GM13976 (cell line): ENCODE measurements around the gene TSPO.

Experiments used
- DNase-seq: peaks from one replicate; pipeline ENCODE4 v3.0.0; 2012; ENCODE audit warnings: low spot score
- in situ Hi-C: fragments of 300-500 bp; cut with MboI; formaldehyde crosslinking; loops from one replicate; pipeline ENCODE4 v1.12.0; 2022; ENCODE audit warnings: low sequenced_read_pairs, mixed read lengths, inconsistent platforms; ENCODE audit not compliant: unreplicated experiment
- TF ChIP-seq, protein P1 (sequence below): IDR thresholded peaks from 2 replicates; pipeline ENCODE4 v1.5.1; 2012; ENCODE audit warnings: borderline replicate concordance, mild to moderate bottlenecking; ENCODE audit not compliant: insufficient read depth; ENCODE audit errors: extremely low read depth, missing control alignments, control extremely low read depth

The TSPO gene

DNA sequence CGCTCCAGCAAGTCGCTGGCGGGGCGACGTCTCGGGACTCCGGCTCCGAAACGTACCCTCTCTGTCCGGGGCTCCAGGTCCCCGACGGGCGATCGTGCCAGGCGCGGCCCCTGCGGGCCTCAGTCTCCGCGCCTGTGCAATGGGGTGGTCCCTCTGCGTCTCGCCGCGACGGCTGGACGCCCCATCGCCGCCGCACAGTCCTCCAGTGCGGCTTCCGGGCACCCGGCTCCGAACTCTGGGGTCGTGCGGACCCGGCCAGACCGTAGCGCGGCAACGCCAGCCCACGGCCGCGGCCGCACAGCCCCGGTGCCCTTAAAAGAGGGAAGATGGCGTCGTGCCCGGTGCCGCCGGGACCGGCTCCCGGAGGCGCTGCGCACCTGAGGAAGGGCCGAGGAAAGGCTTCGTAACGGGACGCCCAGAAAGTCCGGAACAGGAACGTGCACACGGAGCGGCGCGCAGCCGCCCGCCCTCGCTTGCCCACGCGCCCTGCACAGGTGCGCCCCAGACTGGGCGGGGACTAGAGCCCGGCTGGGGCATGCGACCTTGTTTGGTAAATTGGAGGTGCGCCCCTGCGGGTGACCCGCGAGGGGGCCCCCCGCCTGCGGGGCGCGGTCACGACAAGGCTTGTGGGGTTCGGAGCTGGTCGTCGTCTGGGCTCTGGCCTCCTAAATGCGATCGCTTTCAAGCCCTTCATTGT, 40.3 kb upstream of the TSPO start:
- peak; percentile 60 for DNase-seq
- TF ChIP-seq, protein P1, sequence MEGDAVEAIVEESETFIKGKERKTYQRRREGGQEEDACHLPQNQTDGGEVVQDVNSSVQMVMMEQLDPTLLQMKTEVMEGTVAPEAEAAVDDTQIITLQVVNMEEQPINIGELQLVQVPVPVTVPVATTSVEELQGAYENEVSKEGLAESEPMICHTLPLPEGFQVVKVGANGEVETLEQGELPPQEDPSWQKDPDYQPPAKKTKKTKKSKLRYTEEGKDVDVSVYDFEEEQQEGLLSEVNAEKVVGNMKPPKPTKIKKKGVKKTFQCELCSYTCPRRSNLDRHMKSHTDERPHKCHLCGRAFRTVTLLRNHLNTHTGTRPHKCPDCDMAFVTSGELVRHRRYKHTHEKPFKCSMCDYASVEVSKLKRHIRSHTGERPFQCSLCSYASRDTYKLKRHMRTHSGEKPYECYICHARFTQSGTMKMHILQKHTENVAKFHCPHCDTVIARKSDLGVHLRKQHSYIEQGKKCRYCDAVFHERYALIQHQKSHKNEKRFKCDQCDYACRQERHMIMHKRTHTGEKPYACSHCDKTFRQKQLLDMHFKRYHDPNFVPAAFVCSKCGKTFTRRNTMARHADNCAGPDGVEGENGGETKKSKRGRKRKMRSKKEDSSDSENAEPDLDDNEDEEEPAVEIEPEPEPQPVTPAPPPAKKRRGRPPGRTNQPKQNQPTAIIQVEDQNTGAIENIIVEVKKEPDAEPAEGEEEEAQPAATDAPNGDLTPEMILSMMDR, result no peak
- in situ Hi-C loops, result no loop called here

DNA sequence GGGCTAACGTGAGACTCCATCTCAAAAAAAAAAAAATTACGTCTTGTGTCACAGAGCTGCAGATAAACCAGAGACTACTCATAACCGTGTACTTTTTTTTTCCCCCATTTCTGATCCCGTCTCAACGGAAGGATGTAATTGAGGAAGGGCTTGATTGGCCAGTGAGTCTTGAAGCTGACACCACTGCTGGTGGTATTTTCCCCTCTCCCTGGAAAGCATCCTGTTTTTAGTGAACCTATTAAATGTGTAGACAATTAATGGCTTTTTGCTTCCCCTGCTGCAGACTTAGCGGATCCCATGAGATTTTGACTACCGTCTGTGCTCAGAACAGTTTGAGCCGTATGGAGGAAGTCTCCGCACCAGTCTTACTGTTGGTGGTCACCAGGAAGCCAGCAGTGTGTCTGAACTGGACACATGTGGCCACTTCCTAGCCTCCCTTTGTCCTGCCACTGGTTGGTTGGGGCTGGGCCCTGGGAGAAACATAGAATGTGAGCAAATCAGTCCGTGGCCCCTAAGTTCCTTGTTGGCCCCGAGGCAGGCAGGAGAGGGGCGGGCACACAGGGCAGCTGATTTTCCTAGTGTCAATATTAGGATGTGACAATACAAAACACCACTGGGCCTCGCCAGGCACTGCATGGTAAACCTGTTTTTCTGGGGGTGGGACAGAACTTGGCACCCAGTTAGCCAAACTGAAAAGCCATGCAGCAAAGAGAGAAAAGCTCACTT, 37.7 kb upstream of the TSPO start:
- in situ Hi-C loops, result no loop called here
- TF ChIP-seq, protein P1, result no peak
- DNase-seq, result no peak

DNA sequence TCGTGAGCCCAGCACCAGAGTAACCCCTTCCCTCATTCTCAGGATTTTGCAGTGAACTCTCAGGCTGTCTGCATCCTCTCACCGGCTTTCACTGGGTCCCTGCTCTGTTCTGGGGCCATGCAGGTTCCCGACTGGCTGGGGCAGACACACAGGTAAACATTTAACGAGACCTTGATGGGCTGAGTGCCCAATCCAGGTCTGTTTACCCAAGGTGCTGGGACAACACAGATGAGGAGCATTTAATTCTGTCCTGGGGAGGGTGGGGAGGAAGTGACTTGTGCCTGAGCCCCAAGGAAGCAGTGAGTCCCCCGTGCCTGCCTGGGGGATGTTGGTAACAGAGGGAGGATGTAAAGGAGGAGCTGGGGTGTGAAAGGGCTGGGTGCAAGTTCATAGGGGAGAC, 36.4 kb upstream of the TSPO start:
- no peak for DNase-seq
- TF ChIP-seq, protein P1, result no peak
- in situ Hi-C loops, result no loop called here

DNA sequence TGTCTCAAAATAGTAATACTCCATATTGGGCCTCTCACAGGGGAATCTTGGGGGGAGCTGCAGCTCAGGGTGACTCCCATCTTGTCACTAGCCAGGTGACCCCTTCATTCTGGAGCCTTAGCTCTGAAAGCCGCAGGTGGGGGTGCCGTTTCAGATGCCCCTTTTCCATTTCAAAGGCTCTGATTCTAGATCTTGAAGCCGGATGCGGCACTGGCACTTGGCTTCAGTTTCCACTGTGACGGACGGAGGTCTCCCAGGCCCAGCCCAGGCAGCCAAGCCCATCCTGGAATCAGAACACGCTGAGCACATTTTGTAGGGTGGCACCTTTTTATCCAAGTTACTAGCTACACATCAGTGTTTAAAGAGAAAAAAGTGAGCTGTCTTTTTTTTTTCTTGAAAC, 34.4 kb upstream of the TSPO start:
- TF ChIP-seq, protein P1, result no peak
- in situ Hi-C loops, result no loop called here
- DNase-seq, result no peak

DNA sequence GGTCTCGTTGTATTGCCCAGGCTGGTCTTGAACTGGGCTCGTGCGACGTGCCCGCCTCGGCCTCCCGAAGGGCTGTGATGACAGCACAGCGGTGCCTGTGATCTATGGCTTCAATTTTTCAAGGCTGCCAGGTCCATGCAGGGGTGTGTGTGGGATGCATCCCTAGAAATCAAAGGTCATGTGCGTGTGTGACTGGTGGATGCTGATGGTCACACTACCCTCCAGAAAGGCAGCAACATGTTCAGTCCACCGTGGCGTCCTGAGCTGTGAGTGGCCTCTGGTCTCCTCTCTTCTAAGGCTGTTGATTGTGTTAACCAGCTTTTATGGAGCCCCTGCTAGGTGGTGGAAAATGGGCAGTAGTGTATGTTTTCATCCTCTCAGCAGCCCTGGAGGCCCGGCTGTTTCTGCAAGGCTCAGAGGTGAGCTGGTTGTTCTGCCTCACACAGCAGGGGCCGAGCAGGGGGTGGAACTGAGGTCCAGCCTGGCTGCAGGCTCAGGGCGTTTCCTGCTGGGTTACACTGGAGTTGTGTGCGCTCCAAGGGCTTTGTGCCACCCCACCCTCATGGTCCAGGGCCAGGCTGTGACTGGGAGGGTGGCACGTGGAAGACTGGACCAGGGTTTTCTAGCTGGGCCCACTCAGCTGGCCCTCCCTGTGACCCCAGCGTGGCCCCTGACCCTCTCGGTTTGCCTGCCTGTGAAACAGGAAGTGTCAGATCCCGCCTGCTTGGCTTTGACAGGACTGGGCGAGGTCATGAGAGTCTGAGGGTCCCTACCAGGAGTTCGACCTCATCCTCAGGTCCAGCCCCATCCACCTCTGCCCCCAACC, 33.1 kb upstream of the TSPO start:
- in situ Hi-C loops, result no loop called here
- TF ChIP-seq, protein P1, result no peak
- DNase-seq, result peak; percentile 51

DNA sequence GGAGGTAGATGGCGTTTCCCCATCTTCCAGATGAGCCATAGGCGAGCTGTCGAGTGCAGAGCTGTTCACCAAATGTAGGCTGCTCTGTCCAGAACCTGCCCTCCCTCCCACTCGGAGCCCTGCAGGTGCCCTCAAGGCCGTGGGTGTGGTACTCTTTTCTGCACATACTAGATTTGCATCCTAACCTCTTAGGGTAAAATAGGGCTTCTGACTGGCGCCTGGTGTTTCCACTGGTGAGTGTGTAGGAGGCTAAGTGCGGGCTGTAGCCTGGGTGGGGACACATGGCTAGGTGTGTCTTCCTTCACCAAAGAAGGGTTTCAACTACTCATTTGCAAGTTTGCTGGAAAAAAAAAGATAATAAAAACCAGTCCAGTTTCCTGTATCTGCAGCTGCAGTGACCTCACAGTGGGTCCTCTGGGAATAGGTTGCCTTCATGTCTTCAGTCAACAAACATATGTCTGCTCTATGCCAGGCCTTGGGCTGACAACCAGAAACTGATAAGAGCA, 32.4 kb upstream of the TSPO start:
- peak; percentile 80 for DNase-seq
- in situ Hi-C loops, result no loop called here
- TF ChIP-seq, protein P1, result no peak
